AG04450 (cell line): Measurements from ENCODE around the gene NDC80. TPM values are rescaled to one million over a fixed set of nuclear protein-coding genes. Genes with fewer than 3 reads are reported as not detected.
"Not testable (repeated sequence)": the region's sequence is repeated elsewhere in the genome, so short reads cannot be mapped to it uniquely, and the experiment has no call there.

Experiments used
- CTCF ChIA-PET: fragments of 300-600, 350-600 bp; formaldehyde crosslinking; extraction: SDS; loops from one replicate; lab custom pipeline; 2022; ENCODE audit warnings: antibody characterized with exemption, inconsistent platforms; lab: Charles Lee
- POLR2A ChIA-PET: fragments of 350-600 bp; formaldehyde crosslinking; extraction: SDS; loops from one replicate; lab custom pipeline; 2021; ENCODE audit warnings: antibody characterized with exemption, inconsistent platforms; lab: Yijun Ruan, JAX
- DNase-seq: peaks from one replicate; pipeline ENCODE4 v3.0.0-alpha.2; 2011; ENCODE audit warnings: low read depth, low spot score
- H3K27ac ChIP-seq: one replicate; pipeline ENCODE4 v1.5.1; 2012; ENCODE audit warnings: low read depth, low read length, control low read depth
- H3K27me3 ChIP-seq: one replicate; pipeline ENCODE4 v1.6.0; 2012; ENCODE audit warnings: low read length; ENCODE audit not compliant: control insufficient read depth, insufficient read depth
- H3K4me3 ChIP-seq: 2 replicates; pipeline ENCODE4 v1.5.1; 2011; ENCODE audit warnings: mild to moderate bottlenecking, low read depth, low read length, control low read depth
- H3K9me3 ChIP-seq: 2 replicates; pipeline ENCODE4 v1.5.1; 2012; ENCODE audit warnings: low read length; ENCODE audit not compliant: control insufficient read depth, insufficient read depth
- CTCF ChIP-seq: IDR thresholded peaks from 2 replicates; pipeline ENCODE4 v1.5.1; 2011; ENCODE audit warnings: low read depth, low read length, control low read depth, inconsistent platforms
- polyA plus RNA-seq: library from polyadenylated mRNA; depleted of rRNA; stranded (reverse); fragments of >200 nt; gene quantifications from 2 replicates; pipeline ENCODE4 v1.2.3, GENCODE V29; 2011; rRNA removed
- small RNA-seq: library from RNA; depleted of rRNA; stranded (forward); fragments of <200 nt; gene quantifications from one replicate; pipeline ENCODE3, GENCODE V24; 2012; ENCODE audit warnings: low read depth; ENCODE audit not compliant: insufficient read length

Gene NDC80
- polyA plus RNA-seq, 1 experiment = 10.2 TPM

- Histone ChIP-seq H3K9me3 (peaks cover 10% of the 10 kb centered on the region; the same call in 1 of the 2 replicates), H3K4me3 (peak overlapping the region; percentile 86), H3K27me3 (no peaks in the 10 kb centered on the region), H3K27ac (peak overlapping the region; percentile 86)
- POLR2A ChIA-PET = interaction anchor here (1.2 to 1.8 kb wide), 2 partner anchors 19 to 590 kb away, joined by 4 to 12 read pairs; partner anchors contain the start of gene MYL12A
- DNase-seq = no peak
- TF ChIP-seq CTCF = no peak
- CTCF ChIA-PET = no interaction called here
Observed at GRCh38 chr18:2656981-2657512, 85.7 kb downstream of the NDC80 start.

GRCh38 chr18:2657788-2658458, 86.6 kb downstream of the NDC80 start:
- Histone ChIP-seq H3K4me3 (peak overlapping the region; percentile 86), H3K27me3 (no peaks in the 10 kb centered on the region), H3K9me3 (peaks cover 10% of the 10 kb centered on the region; the same call in 1 of the 2 replicates), H3K27ac (peak overlapping the region; percentile 71)
- ChIA-PET CTCF (no interaction called here), POLR2A (interaction anchor here (0.5 to 1.2 kb wide), 3 partner anchors 87 to 590 kb away, joined by 4 read pairs; partner anchors contain the start of genes METTL4, MYL12A and NDC80)
- no peak for TF ChIP-seq CTCF
- peak; percentile 63 for DNase-seq

- POLR2A ChIA-PET, DNase-seq, H3K9me3 ChIP-seq: not testable (repeated sequence)
Observed at GRCh38 chr18:2660849-2661248, 89.5 kb downstream of the NDC80 start.

GRCh38 chr18:2662288-2662687, 90.9 kb downstream of the NDC80 start:
- H3K27ac ChIP-seq, H3K27me3 ChIP-seq, H3K4me3 ChIP-seq, H3K9me3 ChIP-seq, POLR2A ChIA-PET, CTCF ChIA-PET, DNase-seq: not testable (repeated sequence)

More at GRCh38 chr18:2660849-2661248, 89.5 kb downstream of the NDC80 start:
- CTCF ChIA-PET, H3K4me3 ChIP-seq, H3K27me3 ChIP-seq, H3K27ac ChIP-seq: not testable (repeated sequence)

- ChIA-PET POLR2A (no interaction called here), CTCF (no interaction called here)
Observed at GRCh38 chr18:2662990-2663389, 91.6 kb downstream of the NDC80 start.

More at GRCh38 chr18:2662990-2663389, 91.6 kb downstream of the NDC80 start:
- Histone ChIP-seq H3K4me3 (no peak overlapping the region), H3K27ac (no peak overlapping the region), H3K9me3 (no peaks in the 10 kb centered on the region), H3K27me3 (no peaks in the 10 kb centered on the region)
- no peak for DNase-seq
- no peak for TF ChIP-seq CTCF

Small RNA genes within 50 kb of the gene (small RNA-seq; reads per million reads assigned to genes)
- not detected for gene RF00019
- gene RF01233 = not detected
- not detected for gene RNU6-340P

Other genes starting within 250 kb of the NDC80 start
- 8.3 and 12.7 TPM in 2 replicates for gene METTL4, start 52 bp upstream of the NDC80 start, polyA plus RNA-seq
- 24.4 and 37.2 TPM in 2 replicates for gene SMCHD1, start 84.2 kb downstream of the NDC80 start, polyA plus RNA-seq